Loucy (cell line): ENCODE measurements around the gene HLF.

Source experiments
- EZH2phosphoT487 ChIP-seq: fragments of 200-600 bp; IDR thresholded peaks from 2 replicates; pipeline ENCODE4 v1.6.1; 2018; ENCODE audit warnings: antibody characterized with exemption, mild to moderate bottlenecking, moderate library complexity, borderline replicate concordance
- TF ChIP-seq, protein P1 (sequence below): fragments of 200-600 bp; sonication (generic); conservative IDR thresholded peaks from 2 replicates; pipeline ENCODE4 v1.5.1; 2014; ENCODE audit warnings: mild to moderate bottlenecking, antibody characterized with exemption, low read length

DNA sequence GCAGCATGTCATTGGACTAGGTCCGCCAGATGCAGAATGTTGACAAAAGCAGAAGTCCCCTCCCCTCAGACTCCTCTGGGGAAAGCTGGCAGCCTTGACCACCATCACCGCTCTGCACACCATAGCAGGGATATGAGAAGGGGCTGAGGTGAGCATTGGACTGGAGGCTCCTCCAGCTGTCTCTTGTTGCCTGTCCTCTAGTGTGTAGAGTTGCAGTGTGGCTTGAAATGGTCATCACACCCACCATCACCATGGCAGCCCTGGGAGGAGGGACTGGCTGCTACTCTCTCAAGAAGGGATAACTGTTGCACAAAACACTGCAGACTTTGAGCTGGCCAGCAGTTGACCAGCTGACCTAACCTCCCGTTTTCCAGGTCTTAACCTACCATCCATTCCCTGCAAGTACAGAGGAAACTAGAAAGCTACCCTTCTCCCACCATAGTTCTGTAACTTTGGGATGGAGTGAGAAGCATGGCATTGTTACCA lies 38.3 kb downstream of the HLF start:
- TF ChIP-seq, protein P1, sequence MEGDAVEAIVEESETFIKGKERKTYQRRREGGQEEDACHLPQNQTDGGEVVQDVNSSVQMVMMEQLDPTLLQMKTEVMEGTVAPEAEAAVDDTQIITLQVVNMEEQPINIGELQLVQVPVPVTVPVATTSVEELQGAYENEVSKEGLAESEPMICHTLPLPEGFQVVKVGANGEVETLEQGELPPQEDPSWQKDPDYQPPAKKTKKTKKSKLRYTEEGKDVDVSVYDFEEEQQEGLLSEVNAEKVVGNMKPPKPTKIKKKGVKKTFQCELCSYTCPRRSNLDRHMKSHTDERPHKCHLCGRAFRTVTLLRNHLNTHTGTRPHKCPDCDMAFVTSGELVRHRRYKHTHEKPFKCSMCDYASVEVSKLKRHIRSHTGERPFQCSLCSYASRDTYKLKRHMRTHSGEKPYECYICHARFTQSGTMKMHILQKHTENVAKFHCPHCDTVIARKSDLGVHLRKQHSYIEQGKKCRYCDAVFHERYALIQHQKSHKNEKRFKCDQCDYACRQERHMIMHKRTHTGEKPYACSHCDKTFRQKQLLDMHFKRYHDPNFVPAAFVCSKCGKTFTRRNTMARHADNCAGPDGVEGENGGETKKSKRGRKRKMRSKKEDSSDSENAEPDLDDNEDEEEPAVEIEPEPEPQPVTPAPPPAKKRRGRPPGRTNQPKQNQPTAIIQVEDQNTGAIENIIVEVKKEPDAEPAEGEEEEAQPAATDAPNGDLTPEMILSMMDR = no peak
- no peak for TF ChIP-seq EZH2phosphoT487
